HG03378 (cell line): ENCODE data around the gene CPED1.

Experiments used
- ATAC-seq: cut with Tn5 transposase; IDR thresholded peaks from one replicate; pipeline ENCODE4 v1.9.1; 2021; ENCODE audit warnings: mild to moderate bottlenecking, moderate library complexity; ENCODE audit not compliant: unreplicated experiment

Gene CPED1

DNA sequence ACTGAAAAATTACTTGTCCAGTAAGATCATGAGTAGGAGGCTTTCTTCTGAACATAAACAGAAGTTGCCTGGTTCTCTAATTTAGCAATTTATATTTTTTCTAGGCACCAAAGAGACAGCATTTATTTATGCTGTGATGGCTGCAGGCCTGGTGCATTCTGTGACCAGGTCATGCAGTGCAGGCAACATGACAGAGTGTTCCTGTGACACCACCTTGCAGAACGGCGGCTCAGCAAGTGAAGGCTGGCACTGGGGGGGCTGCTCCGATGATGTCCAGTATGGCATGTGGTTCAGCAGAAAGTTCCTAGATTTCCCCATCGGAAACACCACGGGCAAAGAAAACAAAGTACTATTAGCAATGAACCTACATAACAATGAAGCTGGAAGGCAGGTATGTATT, 343.1 kb downstream of the CPED1 start:
- ATAC-seq, result no peak

DNA sequence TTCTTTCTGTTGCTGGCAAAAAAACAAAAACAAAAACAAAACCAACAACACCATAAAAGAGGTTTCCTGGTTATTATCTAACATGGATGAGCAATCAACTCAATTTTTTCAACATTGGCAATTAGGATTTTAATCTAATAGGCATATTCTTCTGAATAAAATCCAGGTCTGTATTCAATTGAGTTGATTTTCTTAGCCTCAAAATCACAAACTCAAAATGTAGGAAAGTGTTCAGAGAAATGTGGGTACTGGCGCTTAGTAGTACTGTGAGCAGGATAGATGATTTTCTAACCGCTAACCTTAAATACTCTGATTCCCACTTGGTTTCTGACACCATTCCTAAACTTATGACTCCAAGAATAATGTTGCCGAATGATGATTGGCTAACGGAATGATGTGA, 345.9 kb downstream of the CPED1 start:
- no peak for ATAC-seq

DNA sequence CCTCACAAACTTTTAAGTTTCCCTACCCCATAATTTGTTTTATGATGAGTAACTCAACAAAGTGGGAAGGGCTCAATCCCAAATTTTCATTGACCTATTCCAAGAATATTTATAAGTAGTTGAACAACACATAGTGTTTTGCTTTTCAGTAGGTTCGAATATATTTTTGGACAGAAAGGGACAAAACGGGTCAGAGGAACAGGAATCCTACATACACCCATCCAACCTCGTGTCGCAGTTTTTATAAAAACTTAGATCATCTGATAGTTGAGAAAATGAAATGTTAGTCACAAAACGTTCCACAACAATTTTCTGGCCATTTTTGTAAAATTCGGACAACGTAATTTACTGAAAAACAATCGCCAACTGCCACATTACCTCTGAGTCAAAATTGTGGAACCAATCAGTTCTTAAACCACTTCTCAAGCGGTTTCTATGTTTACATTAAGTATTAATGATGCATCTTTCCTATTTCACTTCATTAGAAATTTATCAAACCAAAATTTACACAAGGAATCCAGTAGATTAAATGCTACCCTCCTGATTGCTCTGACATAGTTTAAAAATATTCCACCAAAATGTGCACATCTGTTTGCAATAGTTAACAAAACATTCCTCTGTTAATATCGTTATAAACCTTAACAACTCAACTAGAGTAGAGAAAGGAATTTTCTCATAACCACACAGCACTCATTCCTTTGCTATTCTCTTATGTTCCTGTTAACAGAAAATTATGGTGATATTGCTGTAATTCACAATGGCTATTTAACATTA, 346.6 kb downstream of the CPED1 start:
- ATAC-seq, result no peak

DNA sequence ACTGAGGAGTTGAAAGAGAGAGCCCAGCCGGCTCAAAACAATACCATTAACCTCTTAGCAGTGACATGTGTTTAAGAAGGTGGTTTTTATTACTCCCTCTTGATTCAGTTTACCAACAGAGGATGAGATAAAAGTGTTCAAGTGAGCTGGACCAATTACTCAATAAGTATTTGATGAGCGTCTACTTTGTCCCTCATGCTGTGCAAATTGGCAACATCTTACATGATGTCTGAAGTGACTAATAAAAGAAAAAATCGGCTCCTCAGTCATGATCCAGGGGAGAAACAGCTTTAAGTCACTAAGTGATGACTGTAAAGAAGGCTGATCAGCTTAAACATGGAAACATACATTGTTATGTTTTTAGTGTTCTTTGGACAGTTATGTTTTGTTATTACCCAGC, 348.1 kb downstream of the CPED1 start:
- no peak for ATAC-seq

DNA sequence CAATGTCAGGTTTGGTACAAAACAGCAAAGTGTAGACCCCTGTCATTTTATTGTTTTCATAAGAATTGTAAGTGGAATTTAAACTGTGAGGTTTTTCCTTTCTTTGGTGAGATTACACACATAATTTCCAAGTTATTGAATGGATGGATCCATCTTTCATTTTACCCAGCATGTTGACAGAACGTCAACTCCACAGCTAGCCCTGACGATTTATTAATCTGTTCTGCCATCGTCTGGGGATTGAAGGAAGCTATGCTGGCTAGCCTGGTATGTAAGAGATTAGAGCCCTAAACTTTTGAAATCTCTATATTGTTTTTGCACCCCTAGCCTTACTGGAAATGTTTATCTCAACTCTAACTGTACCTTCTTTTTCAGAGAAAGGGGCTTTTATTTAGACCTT, 348.9 kb downstream of the CPED1 start:
- ATAC-seq, result peak; percentile 47

DNA sequence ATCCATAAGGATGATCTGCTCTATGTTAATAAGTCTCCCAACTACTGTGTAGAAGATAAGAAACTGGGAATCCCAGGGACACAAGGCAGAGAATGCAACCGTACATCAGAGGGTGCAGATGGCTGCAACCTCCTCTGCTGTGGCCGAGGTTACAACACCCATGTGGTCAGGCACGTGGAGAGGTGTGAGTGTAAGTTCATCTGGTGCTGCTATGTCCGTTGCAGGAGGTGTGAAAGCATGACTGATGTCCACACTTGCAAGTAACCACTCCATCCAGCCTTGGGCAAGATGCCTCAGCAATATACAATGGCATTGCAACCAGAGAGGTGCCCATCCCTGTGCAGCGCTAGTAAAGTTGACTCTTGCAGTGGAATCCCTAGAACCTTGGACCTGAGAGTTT, 350.6 kb downstream of the CPED1 start:
- no peak for ATAC-seq

DNA sequence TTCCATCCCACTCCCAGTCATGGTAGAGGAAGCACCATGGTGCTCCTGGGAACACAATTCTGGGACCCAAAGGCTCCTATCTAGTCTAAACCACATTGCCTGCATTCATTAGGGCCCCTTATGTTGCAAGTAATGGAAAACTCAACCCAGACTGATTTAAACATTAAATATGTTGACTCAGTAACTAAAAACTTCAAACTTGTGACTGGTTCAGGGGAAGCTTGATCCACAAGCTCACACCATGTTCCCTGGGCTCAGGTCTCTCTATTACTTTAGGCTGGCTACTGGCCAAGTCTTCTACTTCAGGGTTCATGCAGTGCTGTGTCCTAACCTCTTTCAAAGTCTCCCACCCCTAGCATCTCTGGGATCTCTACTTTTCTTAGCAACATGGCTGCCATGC, 353.4 kb downstream of the CPED1 start:
- ATAC-seq, result no peak

DNA sequence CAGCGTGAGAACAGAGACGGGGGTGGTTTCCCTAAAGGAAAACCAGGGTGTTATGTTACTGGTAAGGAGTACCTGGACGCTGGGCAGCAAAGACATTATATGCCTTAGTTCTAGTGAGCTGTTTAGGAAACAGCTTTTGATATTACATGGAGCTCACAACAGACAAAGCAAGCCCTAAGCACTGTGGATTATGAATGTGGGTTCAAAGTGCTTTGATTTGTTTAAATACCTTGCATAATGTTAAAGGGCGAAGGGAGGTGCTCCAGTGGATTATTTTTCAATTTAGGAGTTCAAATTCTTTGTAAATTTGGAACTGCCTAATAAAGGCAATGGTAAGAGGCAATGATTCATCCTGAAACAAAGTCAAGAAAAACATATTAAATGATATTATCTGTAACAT, 354.1 kb downstream of the CPED1 start:
- ATAC-seq, result no peak

DNA sequence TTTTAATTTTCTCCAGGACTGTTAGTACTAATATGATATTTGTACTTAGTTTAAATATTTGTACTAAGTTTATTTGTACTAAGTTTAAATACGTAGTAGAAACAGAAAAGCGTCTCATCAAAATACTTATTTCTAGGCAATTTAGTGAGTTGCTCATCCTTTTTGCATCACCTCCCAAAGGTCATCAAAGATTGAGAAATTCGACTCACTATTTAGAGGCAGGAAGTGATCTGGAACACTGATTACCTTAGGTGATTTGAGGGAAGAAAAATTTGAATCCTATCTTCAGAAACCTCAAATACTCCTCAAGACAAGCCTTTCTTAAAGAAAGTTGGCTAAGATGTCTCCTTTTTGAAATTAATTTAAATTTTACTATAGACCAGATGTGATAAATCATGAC, 354.8 kb downstream of the CPED1 start:
- ATAC-seq, result no peak

DNA sequence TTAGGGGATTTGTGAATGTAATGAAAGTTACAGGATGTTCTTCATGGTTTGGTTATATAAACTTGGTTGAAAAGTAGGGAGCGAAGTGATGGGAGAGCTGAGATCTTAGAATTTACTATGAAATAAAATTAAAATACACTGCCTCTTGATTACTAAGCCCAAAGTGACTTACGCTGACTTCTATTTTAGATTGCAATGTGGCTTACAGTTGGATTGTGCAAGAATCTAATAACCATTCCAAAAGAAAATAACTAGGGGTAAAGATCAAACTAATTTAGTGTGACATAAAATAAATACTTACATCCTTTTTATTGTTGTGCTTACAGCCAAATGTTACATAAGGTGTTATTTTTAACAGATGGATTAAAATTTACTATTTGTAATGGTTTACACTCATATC, 355.6 kb downstream of the CPED1 start:
- no peak for ATAC-seq

DNA sequence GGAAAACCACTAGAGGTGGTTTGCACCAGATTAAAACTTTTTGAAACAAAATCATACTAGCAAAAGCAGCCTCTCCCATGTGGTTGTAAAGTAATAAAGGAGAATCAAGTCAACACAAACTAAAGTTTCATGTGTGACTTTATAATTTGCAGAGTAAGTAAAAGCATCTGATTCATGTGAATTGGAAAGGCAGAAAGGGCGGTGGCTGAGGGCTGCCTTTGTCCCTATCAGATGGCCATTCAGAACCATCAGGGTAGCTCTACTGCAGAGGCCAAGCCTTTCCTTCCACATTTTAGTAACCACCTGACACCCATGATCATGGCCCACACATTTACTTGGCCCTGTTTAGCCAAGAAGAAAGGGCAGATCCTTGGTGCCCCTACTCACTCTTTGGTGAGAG, 356.0 kb downstream of the CPED1 start:
- ATAC-seq, result no peak
